ENCODE measurements around the gene RABGEF1.

- TF ChIP-seq CTCF (conservative IDR thresholded peaks at IDR 0.05 in 1 of 2, IDR thresholded peaks at IDR 0.05 in 1 of 2; ENCODE audit: extremely low read depth in 1 of 2, insufficient read depth in 1 of 2, low read depth in 1 of 2, low read length in 2 of 2), result peak; percentile 21 to 44
- TF ChIP-seq EZH2 (IDR thresholded peaks at IDR 0.05; ENCODE audit: borderline replicate concordance, low read length), result no peak
Measured at GRCh38 chr7:66844552-66845378, 104.2 kb downstream of the RABGEF1 start.

All from mammary epithelial cell (primary cell).